HG03025 (cell line): ENCODE data around the gene SLC46A2.

Experiments
- ATAC-seq: cut with Tn5 transposase; IDR thresholded peaks from one replicate; pipeline ENCODE4 v1.9.1; 2021; ENCODE audit warnings: mild to moderate bottlenecking, moderate library complexity; ENCODE audit not compliant: unreplicated experiment, low FRiP score

SLC46A2 gene

GRCh38 chr9:112886351-112886750 lies 4.3 kb downstream of the SLC46A2 start:
- no peak for ATAC-seq

GRCh38 chr9:112885324-112885723 lies 5.4 kb downstream of the SLC46A2 start:
- no peak for ATAC-seq

GRCh38 chr9:112884721-112885120 lies 6.0 kb downstream of the SLC46A2 start:
- ATAC-seq, result no peak

GRCh38 chr9:112884101-112884500 lies 6.6 kb downstream of the SLC46A2 start:
- ATAC-seq, result no peak

GRCh38 chr9:112881331-112881730 lies 9.3 kb downstream of the SLC46A2 start:
- no peak for ATAC-seq

GRCh38 chr9:112880650-112881049 lies 10.0 kb downstream of the SLC46A2 start:
- ATAC-seq, result no peak

GRCh38 chr9:112878752-112879151 lies 11.9 kb downstream of the SLC46A2 start:
- no peak for ATAC-seq

GRCh38 chr9:112873773-112874405 lies 16.8 kb downstream of the SLC46A2 start:
- ATAC-seq, result no peak

- ATAC-seq, result no peak
These were observed 18.7 kb downstream of the SLC46A2 start for GRCh38 chr9:112872019-112872418.

- ATAC-seq, result no peak
These were observed 20.1 kb downstream of the SLC46A2 start for GRCh38 chr9:112870556-112870955.

GRCh38 chr9:112869917-112870316 lies 20.8 kb downstream of the SLC46A2 start:
- no peak for ATAC-seq

GRCh38 chr9:112869041-112869529 lies 21.6 kb downstream of the SLC46A2 start:
- no peak for ATAC-seq

GRCh38 chr9:112868461-112868860 lies 22.2 kb downstream of the SLC46A2 start:
- ATAC-seq, result no peak

GRCh38 chr9:112867275-112867991 lies 23.2 kb downstream of the SLC46A2 start:
- no peak for ATAC-seq

- ATAC-seq, result no peak
These were observed 23.9 kb downstream of the SLC46A2 start for GRCh38 chr9:112866662-112867274.

GRCh38 chr9:112864982-112865381 lies 25.7 kb downstream of the SLC46A2 start:
- no peak for ATAC-seq

- ATAC-seq, result no peak
These were observed 26.3 kb downstream of the SLC46A2 start for GRCh38 chr9:112864403-112864802.

- no peak for ATAC-seq
These were observed 26.9 kb downstream of the SLC46A2 start for GRCh38 chr9:112863746-112864145.

GRCh38 chr9:112863214-112863613 lies 27.5 kb downstream of the SLC46A2 start:
- no peak for ATAC-seq

- no peak for ATAC-seq
These were observed 28.8 kb downstream of the SLC46A2 start for GRCh38 chr9:112861638-112862555.

- no peak for ATAC-seq
These were observed 29.5 kb downstream of the SLC46A2 start for GRCh38 chr9:112861155-112861554.
